Measurements from ENCODE around the gene PLCB1. TPM values are rescaled to one million over a fixed set of nuclear protein-coding genes. Genes with fewer than 3 reads are reported as not detected.

PLCB1 gene
- total RNA-seq, 1 donor, result 13.4 TPM

GRCh38 chr20:8633366-8633765 lies 501.3 kb downstream of the PLCB1 start:
- peak; percentile 76 for DNase-seq (ENCODE audit: insufficient read length, low spot score, missing footprints)
- Histone ChIP-seq H3K4me2 (ENCODE audit: insufficient read depth, low read length) (peak overlapping the region; percentile 20), H3K27ac (ENCODE audit: low read depth, low read length) (no peak overlapping the region), H3K79me2 (ENCODE audit: insufficient read depth, low read length) (no peaks in the 10 kb centered on the region), H3K9me3 (ENCODE audit: low read depth, low read length) (no peaks in the 10 kb centered on the region), H4K20me1 (ENCODE audit: insufficient read depth, low read length) (no peaks in the 10 kb centered on the region), H3K36me3 (ENCODE audit: insufficient read depth, low read length) (no peaks in the 10 kb centered on the region), H2AFZ (ENCODE audit: low read length) (no peak overlapping the region), H3K4me1 (ENCODE audit: insufficient read depth, low read length) (peaks cover 8% of the 10 kb centered on the region), H3K27me3 (ENCODE audit: insufficient read depth, low read length) (no peaks in the 10 kb centered on the region), H3K4me3 (ENCODE audit: insufficient read depth, low read length) (no peak overlapping the region)
- TF ChIP-seq, protein P1, sequence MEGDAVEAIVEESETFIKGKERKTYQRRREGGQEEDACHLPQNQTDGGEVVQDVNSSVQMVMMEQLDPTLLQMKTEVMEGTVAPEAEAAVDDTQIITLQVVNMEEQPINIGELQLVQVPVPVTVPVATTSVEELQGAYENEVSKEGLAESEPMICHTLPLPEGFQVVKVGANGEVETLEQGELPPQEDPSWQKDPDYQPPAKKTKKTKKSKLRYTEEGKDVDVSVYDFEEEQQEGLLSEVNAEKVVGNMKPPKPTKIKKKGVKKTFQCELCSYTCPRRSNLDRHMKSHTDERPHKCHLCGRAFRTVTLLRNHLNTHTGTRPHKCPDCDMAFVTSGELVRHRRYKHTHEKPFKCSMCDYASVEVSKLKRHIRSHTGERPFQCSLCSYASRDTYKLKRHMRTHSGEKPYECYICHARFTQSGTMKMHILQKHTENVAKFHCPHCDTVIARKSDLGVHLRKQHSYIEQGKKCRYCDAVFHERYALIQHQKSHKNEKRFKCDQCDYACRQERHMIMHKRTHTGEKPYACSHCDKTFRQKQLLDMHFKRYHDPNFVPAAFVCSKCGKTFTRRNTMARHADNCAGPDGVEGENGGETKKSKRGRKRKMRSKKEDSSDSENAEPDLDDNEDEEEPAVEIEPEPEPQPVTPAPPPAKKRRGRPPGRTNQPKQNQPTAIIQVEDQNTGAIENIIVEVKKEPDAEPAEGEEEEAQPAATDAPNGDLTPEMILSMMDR (IDR thresholded peaks at IDR 0.05; ENCODE audit: extremely low read depth, low read depth, low read length), result no peak

- no peaks in the 10 kb centered on the region for H3K79me2 ChIP-seq (ENCODE audit: insufficient read depth, low read length)
- no peak overlapping the region for H3K27ac ChIP-seq (ENCODE audit: low read depth, low read length)
- DNase-seq (ENCODE audit: insufficient read length, low spot score, missing footprints), result no peak
- no peak overlapping the region for H3K4me2 ChIP-seq (ENCODE audit: insufficient read depth, low read length)
- H3K9me3 ChIP-seq (ENCODE audit: low read depth, low read length), result no peaks in the 10 kb centered on the region
- no peaks in the 10 kb centered on the region for H3K27me3 ChIP-seq (ENCODE audit: insufficient read depth, low read length)
- no peak overlapping the region for H3K4me3 ChIP-seq (ENCODE audit: insufficient read depth, low read length)
- H3K36me3 ChIP-seq (ENCODE audit: insufficient read depth, low read length), result no peaks in the 10 kb centered on the region
- TF ChIP-seq, protein P1 (IDR thresholded peaks at IDR 0.05; ENCODE audit: extremely low read depth, low read depth, low read length), result no peak
- no peak overlapping the region for H2AFZ ChIP-seq (ENCODE audit: low read length)
- no peaks in the 10 kb centered on the region for H4K20me1 ChIP-seq (ENCODE audit: insufficient read depth, low read length)
- peaks cover 8% of the 10 kb centered on the region for H3K4me1 ChIP-seq (ENCODE audit: insufficient read depth, low read length)
These were observed 503.0 kb downstream of the PLCB1 start for GRCh38 chr20:8635048-8635572.

DNA sequence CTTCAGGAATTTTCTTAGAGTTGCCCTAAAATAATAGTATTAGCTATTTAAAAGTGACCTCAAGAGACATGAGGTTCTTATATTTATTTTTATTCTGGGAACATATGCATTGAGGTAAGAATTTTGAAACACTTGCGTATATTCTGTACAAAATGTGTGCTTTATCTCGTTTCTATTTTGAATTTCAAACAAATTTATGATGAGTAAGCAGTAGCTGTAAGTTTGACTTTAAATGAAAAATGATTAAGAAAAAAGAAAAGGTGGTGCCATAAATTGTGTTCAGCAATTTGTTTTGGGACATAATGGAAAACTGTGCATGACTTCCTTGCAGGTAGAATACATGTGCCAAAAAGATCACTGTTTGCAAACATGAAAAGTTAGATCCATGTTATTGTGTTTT lies 503.8 kb downstream of the PLCB1 start:
- H3K27ac ChIP-seq (ENCODE audit: low read depth, low read length), result no peak overlapping the region
- no peak overlapping the region for H3K4me2 ChIP-seq (ENCODE audit: insufficient read depth, low read length)
- H3K4me3 ChIP-seq (ENCODE audit: insufficient read depth, low read length), result no peak overlapping the region
- no peak for DNase-seq (ENCODE audit: insufficient read length, low spot score, missing footprints)
- no peak overlapping the region for H2AFZ ChIP-seq (ENCODE audit: low read length)
- H3K36me3 ChIP-seq (ENCODE audit: insufficient read depth, low read length), result no peaks in the 10 kb centered on the region
- no peaks in the 10 kb centered on the region for H3K27me3 ChIP-seq (ENCODE audit: insufficient read depth, low read length)
- H3K4me1 ChIP-seq (ENCODE audit: insufficient read depth, low read length), result peaks cover 8% of the 10 kb centered on the region
- H3K9me3 ChIP-seq (ENCODE audit: low read depth, low read length), result no peaks in the 10 kb centered on the region
- TF ChIP-seq, protein P1 (IDR thresholded peaks at IDR 0.05; ENCODE audit: extremely low read depth, low read depth, low read length), result no peak
- no peaks in the 10 kb centered on the region for H4K20me1 ChIP-seq (ENCODE audit: insufficient read depth, low read length)
- H3K79me2 ChIP-seq (ENCODE audit: insufficient read depth, low read length), result no peaks in the 10 kb centered on the region

DNA sequence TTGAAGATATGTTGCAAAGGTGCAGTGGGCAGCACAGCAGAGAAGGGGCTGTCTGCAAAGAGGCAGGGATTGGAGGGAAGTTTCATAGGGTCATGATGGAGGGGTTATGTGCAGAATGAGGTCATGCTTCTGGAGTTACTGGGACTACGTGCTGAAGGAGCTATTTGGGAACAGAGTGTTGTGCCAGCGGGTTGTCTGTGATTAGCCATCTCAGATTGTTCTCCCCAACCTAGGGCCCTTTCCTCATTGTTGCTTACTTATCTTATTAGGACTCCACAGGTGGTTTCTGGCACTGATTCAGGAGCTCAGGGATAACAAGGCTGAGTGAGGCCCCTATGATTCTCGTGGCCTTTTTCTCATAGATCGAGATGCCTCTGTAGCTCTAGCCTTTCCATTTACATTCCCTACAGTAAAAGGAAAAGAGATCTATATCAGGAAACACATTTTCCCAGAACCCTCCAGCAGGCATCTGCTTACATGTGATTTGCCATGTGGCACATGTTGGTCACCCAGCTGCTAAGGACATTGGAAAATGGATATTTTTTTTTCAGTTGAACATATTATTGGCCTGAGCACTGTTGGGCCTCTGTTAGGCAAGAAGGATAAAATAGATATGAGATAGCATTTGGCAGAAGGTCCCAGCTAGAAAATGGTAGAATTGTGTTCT lies 507.2 kb downstream of the PLCB1 start:
- no peaks in the 10 kb centered on the region for H3K36me3 ChIP-seq (ENCODE audit: insufficient read depth, low read length)
- no peaks in the 10 kb centered on the region for H3K9me3 ChIP-seq (ENCODE audit: low read depth, low read length)
- H3K27ac ChIP-seq (ENCODE audit: low read depth, low read length), result no peak overlapping the region
- TF ChIP-seq, protein P1 (IDR thresholded peaks at IDR 0.05; ENCODE audit: extremely low read depth, low read depth, low read length), result no peak
- no peak overlapping the region for H3K4me2 ChIP-seq (ENCODE audit: insufficient read depth, low read length)
- no peak for DNase-seq (ENCODE audit: insufficient read length, low spot score, missing footprints)
- no peak overlapping the region for H3K4me3 ChIP-seq (ENCODE audit: insufficient read depth, low read length)
- no peaks in the 10 kb centered on the region for H4K20me1 ChIP-seq (ENCODE audit: insufficient read depth, low read length)
- H2AFZ ChIP-seq (ENCODE audit: low read length), result no peak overlapping the region
- no peaks in the 10 kb centered on the region for H3K79me2 ChIP-seq (ENCODE audit: insufficient read depth, low read length)
- no peaks in the 10 kb centered on the region for H3K27me3 ChIP-seq (ENCODE audit: insufficient read depth, low read length)
- no peaks in the 10 kb centered on the region for H3K4me1 ChIP-seq (ENCODE audit: insufficient read depth, low read length)
